ENCODE results near the gene TMEM72.

DNA sequence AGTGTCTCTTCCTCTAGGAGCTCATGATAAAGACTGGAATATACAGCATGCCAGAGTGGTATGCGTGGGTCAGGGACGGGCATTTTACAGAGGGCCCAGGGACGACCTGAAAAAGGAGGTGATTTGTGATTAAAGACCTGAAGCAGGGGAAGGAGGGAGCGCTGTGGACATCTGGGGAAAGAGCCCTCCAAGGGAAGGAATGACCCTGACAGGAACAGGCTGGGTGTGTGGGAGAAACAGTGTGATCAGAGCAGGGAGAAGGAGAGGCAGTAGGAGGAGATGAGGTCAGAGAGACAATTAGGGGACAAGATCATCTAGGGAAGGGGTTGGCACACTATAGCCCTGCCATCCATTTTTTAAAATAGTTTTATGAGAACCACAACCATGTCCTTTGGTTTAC is 45.1 kb downstream of the TMEM72 start:
- no peak for TF ChIP-seq YY1 (IDR thresholded peaks at IDR 0.05; ENCODE audit: insufficient read depth, insufficient read length)
- TF ChIP-seq SUZ12 (IDR thresholded peaks at IDR 0.05; ENCODE audit: extremely low read depth, insufficient read depth, insufficient read length), result no peak
- TF ChIP-seq ZNF274 (IDR thresholded peaks at IDR 0.05; ENCODE audit: low read depth, low read length), result no peak
